HepG2 (cell line): ENCODE measurements around the gene SLC23A3. TPM values are rescaled to one million over a fixed set of nuclear protein-coding genes. Genes with fewer than 3 reads are reported as not detected.

ENCODE experiments used
- GTF2F1 ChIP-seq: fragments of 150-350 bp; IDR thresholded peaks from 2 replicates; pipeline ENCODE4 v1.6.1; 2014; ENCODE audit warnings: low read length
- HNRNPL ChIP-seq: fragments of 200-400 bp; formaldehyde crosslinking; IDR thresholded peaks from 2 replicates; pipeline ENCODE4 v1.6.1; 2017; ENCODE audit warnings: mild to moderate bottlenecking, low read depth, low read length
- MED8 ChIP-seq: sonication (generic); formaldehyde crosslinking; IDR thresholded peaks from 2 replicates; pipeline ENCODE4 v1.8.1; 2023; ENCODE audit warnings: mild to moderate bottlenecking, missing genetic modification reagents; ENCODE audit not compliant: insufficient replicate concordance
- TBX3 ChIP-seq: fragments of 450-650 bp; IDR thresholded peaks from 2 replicates; pipeline ENCODE4 v1.6.1; 2017; ENCODE audit warnings: antibody characterized with exemption, mild to moderate bottlenecking, inconsistent platforms, borderline replicate concordance
- ZNF205 ChIP-seq: IDR thresholded peaks from 2 replicates; pipeline ENCODE4 v1.6.1; 2018; ENCODE audit warnings: missing biosample characterization, missing genetic modification reagents
- ZNF317 ChIP-seq: sonication (generic); formaldehyde crosslinking; IDR thresholded peaks from 2 replicates; pipeline ENCODE4 v1.5.0; 2020; ENCODE audit warnings: mild to moderate bottlenecking, missing genetic modification reagents
- ZNF446 ChIP-seq: sonication (generic); formaldehyde crosslinking; IDR thresholded peaks from 2 replicates; pipeline ENCODE4 v1.5.0; 2020; ENCODE audit warnings: mild to moderate bottlenecking, missing genetic modification reagents
- ZNF552 ChIP-seq: sonication (generic); formaldehyde crosslinking; IDR thresholded peaks from 2 replicates; pipeline ENCODE4 v1.9.0; 2022; ENCODE audit warnings: missing genetic modification reagents, mild to moderate bottlenecking, borderline replicate concordance
- ZNF607 ChIP-seq: sonication (generic); formaldehyde crosslinking; IDR thresholded peaks from 2 replicates; pipeline ENCODE4 v1.5.1; 2020; ENCODE audit warnings: missing genetic modification reagents, mild to moderate bottlenecking, borderline replicate concordance
- ZNF768 ChIP-seq: sonication (generic); formaldehyde crosslinking; IDR thresholded peaks from 2 replicates; pipeline ENCODE4 v1.4.0; 2020; ENCODE audit warnings: missing genetic modification reagents
- polyA plus RNA-seq, 8 experiments: library from polyadenylated mRNA; depleted of rRNA in 3 of 8; stranded (reverse) in 7 of 8; unstranded in 1 of 8; fragments of >200 nt; fragmentation: Illumina TruSeq in 4 of 8; extraction: Trizol in 4 of 8; gene quantifications; 2 replicates each; pipeline versions ENCODE4 v1.2.1 to v1.2.3, GENCODE V29; 2011 to 2016; ENCODE audit warnings: low read depth in 4 of 8, missing spikeins in 1 of 8, mixed read lengths in 1 of 8; ENCODE audit not compliant: insufficient read depth in 1 of 8
- total RNA-seq, 5 experiments: library from RNA; depleted of rRNA; stranded (reverse); fragments of >200 nt; fragmentation: Illumina TruSeq; extraction: Trizol; gene quantifications; 2 replicates each; pipeline ENCODE4 v1.2.3, GENCODE V29; 2016; ENCODE audit warnings: low read depth in 1 of 5
- TF ChIP-seq, protein P1 (sequence below): sonication (generic); formaldehyde crosslinking; IDR thresholded peaks from 2 replicates; pipeline ENCODE4 v1.5.0; 2020; ENCODE audit warnings: missing genetic modification reagents, mild to moderate bottlenecking, borderline replicate concordance
- TF ChIP-seq, protein P2 (sequence below): IDR thresholded peaks from 2 replicates; pipeline ENCODE4 v1.6.1; 2016; ENCODE audit warnings: control low read depth
- TF ChIP-seq, protein P3 (sequence below): sonication (generic); formaldehyde crosslinking; IDR thresholded peaks from 2 replicates; pipeline ENCODE4 v1.4.0; 2020; ENCODE audit warnings: missing genetic modification reagents
- TF ChIP-seq, protein P4 (sequence below), 2 experiments: sonication (generic) in 1 of 2; formaldehyde crosslinking in 1 of 2; IDR thresholded peaks; 2 replicates each; pipeline versions ENCODE4 v1.6.1 to v1.9.0; 2014 to 2022; ENCODE audit warnings: antibody characterized with exemption in 1 of 2, borderline replicate concordance in 1 of 2, inconsistent platforms in 1 of 2, low read depth in 1 of 2, missing genetic modification reagents in 1 of 2
- TF ChIP-seq, protein P5 (sequence below): sonication (generic); formaldehyde crosslinking; IDR thresholded peaks from 2 replicates; pipeline ENCODE4 v1.9.0; 2022; ENCODE audit warnings: missing genetic modification reagents, mild to moderate bottlenecking, borderline replicate concordance

The SLC23A3 gene
- total and polyA plus RNA-seq, 2 of the 13 experiments (the other 11 are each of a cell fraction or from before 2014, with no cell fraction given) = 0.38 to 0.78 TPM

DNA sequence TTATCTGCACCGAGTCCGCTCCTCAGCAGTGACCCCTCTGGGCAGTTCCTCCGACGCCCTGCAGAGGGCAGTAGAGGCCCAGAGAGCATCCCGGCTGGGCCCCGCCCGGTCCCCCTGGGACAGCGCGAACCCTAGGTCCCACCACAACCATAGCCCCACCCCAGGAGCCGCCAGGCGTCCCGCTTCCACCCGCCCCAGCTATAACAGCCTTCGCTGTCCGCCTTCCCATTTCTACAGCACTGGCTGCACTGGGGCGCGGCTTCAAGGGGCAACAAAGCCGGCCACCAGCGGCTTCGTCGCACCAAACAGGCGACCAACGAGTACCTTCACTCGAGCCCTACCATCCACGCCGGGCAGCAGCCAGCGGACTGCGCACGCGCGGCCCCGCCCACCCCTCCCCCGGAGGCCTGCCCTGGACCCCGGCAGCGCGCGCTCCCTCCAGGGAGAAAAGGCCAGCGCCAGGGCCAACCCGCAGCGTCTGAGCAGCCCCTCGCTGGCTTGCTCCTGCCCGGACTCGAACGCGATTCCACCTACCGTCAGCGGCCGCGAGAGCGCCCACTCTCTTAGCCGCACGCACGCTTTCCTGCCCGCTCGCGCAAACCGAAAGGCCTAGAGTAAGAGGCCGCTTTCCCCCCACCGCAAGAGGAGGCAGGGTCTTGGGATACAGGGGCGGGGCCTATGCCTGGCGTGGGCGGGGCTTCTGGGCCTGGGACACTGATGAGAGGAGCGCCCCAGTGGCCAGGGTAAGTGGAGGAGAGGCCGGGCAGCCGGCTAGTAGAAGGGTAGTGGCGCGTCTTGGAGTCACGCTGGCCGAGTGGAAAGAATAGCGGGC is 9.4 kb downstream of the SLC23A3 start, which contains the start of gene NHEJ1 (continued):
- TF ChIP-seq MED8 (peak; percentile 56), ZNF317 (CRISPR knock-in tag) (peak; percentile 76), ZNF446 (peak; percentile 78), HNRNPL (0 out of 2 replicates have a peak, but pooled peaks have one; percentile 15), ZNF205 (CRISPR knock-in tag) (peak; percentile 36; the same call in 1 of the 2 replicates), ZNF607 (CRISPR knock-in tag) (peak; percentile 95), GTF2F1 (no peak), ZNF768 (CRISPR knock-in tag) (peak; percentile 74), ZNF552 (no peak; the same call in 1 of the 2 replicates), TBX3 (no peak)
- TF ChIP-seq, protein P1, sequence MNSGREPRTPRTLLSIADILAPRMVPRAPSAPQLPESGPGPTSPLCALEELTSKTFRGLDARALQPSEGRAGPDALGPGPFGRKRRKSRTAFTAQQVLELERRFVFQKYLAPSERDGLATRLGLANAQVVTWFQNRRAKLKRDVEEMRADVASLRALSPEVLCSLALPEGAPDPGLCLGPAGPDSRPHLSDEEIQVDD (CRISPR knock-in tag) = peak; percentile 97; the same call in 1 of the 2 replicates
- TF ChIP-seq, protein P2, sequence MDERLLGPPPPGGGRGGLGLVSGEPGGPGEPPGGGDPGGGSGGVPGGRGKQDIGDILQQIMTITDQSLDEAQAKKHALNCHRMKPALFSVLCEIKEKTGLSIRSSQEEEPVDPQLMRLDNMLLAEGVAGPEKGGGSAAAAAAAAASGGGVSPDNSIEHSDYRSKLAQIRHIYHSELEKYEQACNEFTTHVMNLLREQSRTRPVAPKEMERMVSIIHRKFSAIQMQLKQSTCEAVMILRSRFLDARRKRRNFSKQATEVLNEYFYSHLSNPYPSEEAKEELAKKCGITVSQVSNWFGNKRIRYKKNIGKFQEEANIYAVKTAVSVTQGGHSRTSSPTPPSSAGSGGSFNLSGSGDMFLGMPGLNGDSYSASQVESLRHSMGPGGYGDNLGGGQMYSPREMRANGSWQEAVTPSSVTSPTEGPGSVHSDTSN (CRISPR knock-in tag) = no peak
- TF ChIP-seq, protein P3, sequence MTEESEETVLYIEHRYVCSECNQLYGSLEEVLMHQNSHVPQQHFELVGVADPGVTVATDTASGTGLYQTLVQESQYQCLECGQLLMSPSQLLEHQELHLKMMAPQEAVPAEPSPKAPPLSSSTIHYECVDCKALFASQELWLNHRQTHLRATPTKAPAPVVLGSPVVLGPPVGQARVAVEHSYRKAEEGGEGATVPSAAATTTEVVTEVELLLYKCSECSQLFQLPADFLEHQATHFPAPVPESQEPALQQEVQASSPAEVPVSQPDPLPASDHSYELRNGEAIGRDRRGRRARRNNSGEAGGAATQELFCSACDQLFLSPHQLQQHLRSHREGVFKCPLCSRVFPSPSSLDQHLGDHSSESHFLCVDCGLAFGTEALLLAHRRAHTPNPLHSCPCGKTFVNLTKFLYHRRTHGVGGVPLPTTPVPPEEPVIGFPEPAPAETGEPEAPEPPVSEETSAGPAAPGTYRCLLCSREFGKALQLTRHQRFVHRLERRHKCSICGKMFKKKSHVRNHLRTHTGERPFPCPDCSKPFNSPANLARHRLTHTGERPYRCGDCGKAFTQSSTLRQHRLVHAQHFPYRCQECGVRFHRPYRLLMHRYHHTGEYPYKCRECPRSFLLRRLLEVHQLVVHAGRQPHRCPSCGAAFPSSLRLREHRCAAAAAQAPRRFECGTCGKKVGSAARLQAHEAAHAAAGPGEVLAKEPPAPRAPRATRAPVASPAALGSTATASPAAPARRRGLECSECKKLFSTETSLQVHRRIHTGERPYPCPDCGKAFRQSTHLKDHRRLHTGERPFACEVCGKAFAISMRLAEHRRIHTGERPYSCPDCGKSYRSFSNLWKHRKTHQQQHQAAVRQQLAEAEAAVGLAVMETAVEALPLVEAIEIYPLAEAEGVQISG (CRISPR knock-in tag) = peak; percentile 85
- TF ChIP-seq, protein P4, sequence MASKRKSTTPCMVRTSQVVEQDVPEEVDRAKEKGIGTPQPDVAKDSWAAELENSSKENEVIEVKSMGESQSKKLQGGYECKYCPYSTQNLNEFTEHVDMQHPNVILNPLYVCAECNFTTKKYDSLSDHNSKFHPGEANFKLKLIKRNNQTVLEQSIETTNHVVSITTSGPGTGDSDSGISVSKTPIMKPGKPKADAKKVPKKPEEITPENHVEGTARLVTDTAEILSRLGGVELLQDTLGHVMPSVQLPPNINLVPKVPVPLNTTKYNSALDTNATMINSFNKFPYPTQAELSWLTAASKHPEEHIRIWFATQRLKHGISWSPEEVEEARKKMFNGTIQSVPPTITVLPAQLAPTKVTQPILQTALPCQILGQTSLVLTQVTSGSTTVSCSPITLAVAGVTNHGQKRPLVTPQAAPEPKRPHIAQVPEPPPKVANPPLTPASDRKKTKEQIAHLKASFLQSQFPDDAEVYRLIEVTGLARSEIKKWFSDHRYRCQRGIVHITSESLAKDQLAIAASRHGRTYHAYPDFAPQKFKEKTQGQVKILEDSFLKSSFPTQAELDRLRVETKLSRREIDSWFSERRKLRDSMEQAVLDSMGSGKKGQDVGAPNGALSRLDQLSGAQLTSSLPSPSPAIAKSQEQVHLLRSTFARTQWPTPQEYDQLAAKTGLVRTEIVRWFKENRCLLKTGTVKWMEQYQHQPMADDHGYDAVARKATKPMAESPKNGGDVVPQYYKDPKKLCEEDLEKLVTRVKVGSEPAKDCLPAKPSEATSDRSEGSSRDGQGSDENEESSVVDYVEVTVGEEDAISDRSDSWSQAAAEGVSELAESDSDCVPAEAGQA (IDR thresholded peaks at IDR 0.05; ENCODE audit: low read depth) = no peak
- TF ChIP-seq, protein P4 (CRISPR knock-in tag; IDR thresholded peaks at IDR 0.05; ENCODE audit: borderline replicate concordance) = peak; percentile 19; the same call in 1 of the 2 replicates
- TF ChIP-seq, protein P5, sequence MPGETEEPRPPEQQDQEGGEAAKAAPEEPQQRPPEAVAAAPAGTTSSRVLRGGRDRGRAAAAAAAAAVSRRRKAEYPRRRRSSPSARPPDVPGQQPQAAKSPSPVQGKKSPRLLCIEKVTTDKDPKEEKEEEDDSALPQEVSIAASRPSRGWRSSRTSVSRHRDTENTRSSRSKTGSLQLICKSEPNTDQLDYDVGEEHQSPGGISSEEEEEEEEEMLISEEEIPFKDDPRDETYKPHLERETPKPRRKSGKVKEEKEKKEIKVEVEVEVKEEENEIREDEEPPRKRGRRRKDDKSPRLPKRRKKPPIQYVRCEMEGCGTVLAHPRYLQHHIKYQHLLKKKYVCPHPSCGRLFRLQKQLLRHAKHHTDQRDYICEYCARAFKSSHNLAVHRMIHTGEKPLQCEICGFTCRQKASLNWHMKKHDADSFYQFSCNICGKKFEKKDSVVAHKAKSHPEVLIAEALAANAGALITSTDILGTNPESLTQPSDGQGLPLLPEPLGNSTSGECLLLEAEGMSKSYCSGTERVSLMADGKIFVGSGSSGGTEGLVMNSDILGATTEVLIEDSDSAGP = peak; percentile 74; the same call in 1 of the 2 replicates
